ENCODE measurements around the gene C2CD4C.
"Not testable (repeated sequence)": the region's sequence is repeated elsewhere in the genome, so short reads cannot be mapped to it uniquely, and the experiment has no call there.

The C2CD4C gene

DNA sequence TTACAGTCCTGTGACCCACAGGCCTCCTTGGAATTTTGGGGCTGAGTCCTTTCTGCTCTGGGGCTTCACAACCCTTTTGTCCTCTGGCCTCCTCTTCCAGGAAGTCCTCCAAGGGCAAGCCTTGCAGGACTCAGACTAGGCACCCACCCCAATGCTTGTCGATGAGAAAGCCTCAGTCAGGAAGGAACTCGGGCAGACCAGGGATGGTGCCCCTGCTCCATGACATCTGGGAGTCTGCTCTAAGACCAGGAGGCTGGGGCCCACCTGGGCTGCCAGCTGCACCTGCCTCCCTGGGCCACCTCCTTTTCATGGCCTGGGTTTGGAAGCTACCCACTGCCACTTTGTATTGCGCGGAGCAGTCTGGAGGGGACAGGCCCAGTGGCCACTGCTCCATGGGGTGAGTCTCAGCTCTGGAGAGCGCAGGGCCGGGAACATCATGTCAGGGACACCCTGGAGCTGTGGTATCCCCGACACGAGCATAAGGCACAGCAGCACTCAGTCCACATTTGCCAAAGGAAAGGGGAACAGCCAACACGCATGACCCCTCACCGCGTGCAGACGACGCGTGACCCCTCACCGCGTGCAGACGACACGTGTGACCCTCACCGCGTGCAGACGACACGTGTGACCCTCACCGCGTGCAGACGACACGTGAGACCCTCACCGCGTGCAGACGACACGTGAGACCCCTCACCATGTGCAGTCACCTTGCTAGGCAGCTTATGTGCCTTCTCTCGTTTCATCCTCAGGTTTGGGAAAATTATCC, 10.8 kb downstream of the C2CD4C start:
- DNase-seq = no peak

DNA sequence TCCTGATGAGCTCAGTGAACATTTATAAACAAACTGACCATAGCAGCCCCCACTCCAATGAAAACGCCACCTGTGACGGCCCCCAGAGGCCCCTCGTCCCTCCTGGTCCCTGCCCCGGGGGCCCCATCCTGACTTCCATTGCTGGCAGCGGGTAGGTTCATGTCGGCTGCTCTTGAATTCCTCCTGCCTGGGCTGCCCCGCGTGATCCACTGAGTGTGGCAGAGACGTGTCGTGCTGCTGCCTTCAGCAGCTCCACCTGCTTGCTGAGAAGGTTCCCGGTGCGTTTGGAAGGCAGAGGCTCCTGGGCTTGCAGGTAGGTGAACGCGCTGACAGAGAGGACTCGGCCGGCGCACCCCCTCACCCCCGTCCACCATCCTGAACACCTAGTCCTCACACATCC, 11.6 kb downstream of the C2CD4C start:
- no peak for DNase-seq

DNA sequence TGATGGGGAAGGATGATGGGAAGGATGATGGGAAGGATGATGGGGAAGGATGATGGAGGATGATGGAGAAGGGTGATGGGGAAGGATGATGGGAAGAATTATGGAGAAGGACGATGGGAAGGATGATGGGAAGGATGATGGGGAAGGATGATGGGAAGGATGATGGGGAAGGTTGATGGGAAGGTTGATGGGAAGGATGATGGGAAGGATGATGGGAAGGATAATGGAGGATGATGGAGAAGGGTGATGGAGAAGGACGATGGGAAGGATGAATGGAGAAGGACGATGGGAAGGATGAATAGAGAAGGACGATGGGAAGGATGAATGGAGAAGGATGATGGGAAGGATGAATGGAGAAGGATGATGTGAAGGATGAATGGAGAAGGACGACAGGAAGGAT, 13.5 kb downstream of the C2CD4C start:
- no peak for DNase-seq

DNA sequence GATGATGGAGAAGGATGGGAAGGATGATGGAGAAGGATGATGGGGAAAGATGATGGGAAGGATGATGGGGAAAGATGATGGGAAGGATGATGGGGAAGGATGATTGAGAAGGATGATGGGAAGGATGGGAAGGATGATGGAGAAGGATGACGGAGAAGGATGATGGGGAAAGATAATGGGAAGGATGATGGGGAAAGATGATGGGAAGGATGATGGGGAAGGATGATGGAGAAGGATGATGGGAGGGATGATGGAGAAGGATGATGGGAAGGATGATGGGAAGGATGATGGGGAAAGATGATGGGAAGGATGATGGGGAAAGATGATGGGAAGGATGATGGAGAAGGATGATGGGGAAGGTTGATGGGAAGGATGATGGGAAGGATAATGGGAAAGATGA, 14.1 kb downstream of the C2CD4C start:
- DNase-seq = not testable (repeated sequence)

DNA sequence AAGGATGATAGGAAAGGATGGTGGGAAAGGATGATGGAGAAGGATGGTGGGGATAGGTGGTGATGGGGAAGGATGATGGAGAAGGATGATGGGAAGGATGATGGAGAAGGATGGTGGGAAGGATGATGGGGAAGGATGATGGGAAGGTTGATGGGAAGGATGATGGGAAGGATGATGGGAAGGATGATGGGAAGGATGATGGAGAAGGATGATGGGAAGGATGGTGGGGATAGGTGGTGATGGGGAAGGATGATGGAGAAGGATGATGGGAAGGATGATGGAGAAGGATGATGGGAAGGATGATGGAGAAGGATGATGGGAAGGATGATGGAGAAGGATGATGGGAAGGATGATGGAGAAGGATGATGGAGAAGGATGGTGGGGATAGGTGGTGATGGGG, 15.4 kb downstream of the C2CD4C start:
- not testable (repeated sequence) for DNase-seq

DNA sequence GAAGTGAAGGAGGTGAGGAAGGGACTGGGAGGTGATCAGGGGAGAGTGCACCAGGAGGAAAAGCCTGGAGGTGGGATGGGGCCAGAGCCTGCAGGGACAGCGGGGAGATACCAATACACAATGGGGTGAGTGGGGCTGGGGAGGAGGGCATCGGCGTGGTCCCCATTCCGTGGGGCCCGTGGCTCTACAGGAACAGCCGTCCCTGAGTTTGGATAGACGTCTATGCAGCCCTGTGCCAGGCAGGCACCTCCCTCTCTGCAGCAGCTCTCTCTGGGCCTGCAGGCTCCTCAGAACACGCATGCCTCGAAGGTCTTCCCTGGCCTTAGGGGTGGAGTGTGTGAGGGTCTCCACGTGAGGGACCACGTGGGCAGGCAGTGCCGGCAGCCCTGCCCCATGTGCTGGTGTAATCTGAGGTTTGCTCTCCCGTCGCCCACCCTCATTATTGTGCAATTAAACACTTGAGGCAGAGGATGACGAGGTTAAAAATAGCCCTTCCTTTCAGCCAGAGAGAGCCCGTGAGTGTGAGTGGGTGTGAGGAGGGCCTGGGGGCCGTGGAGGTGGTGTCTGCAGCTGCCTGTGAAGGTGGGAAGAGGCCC, 16.5 kb downstream of the C2CD4C start:
- DNase-seq = no peak

DNA sequence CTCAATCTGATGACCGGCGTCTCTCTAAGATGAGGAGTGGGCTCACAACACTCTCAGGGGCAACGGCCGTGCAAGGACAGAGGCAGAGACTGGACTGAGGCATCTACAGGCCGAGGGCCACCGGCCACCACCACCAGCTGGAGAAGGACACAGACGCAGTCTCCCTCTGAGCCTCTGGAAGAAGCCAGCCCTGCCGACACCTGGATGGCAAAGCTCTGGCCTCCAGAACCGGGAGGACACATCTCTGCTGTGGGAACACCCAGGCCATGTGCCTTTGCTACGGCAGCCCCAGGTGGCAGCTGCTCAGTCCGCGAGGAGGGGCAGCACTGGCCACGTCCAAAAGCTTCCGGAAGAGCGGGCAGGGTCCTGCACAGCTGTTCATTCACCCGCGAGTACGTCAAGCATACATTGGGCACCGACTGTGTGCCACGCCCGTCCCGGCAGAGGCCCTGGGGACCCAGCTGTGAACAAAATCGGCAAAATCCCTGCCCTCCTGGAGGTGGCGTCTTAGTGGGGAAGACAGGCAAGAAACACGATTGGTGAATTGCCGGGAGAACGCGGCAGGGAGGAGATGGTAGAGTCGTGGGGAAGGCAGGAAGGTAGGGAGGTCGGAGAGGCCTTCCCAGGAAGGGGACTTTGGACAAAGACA, 17.1 kb downstream of the C2CD4C start:
- no peak for DNase-seq

DNA sequence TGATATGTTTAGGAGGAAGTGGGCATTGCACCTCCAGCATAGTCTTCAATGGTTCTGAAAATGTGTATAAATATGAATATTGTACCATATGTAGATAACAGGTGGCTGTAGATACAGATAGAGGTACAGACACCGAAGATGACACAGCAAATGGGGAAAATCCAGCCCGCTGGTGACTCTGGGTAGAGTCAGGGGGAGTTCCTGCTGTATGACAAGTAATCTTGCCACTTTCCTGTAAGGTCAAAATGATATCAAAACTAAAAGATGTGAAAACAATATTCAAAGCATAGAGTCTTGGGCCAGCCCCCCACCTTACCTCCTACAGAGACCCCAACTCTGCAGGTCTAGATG, 17.8 kb downstream of the C2CD4C start:
- no peak for DNase-seq

DNA sequence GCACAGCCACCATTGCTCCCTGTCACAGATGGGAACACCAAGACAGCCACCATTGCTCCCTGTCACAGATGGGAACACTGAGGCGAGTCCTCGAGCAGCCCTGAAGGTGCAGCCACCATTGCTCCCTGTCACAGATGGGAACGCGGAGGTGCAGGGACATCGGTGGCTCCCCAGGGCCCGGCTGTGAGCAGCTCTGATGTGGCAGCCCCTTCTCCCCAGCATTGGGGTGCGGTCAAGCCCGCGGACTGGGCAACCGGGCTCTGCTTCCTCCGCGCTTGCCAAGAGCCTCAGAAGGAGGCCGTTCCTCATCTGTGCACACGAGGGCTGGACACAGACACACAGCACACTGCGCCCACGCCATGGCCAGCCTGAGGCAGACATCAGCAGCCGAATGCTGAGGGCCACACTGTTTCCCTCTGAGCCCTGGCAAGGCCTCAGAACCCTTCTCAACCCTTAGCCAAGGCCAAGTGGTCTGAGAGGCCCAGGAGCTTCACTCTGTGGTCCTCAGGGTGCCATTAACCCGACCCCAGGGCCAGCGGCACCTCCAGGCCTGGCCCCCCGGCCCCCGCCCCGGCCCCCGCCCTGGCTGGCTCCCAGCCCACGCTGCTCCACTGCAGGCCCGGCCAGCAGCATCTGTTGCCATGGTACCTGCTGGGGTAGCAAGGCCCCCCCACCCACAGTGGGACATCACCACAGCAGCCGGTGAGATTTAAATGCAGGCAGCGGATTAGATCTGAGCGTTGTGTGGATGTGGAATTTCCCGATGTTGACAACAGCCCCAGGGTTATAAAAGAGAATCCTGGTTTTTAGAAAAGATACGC, 18.4 kb downstream of the C2CD4C start:
- no peak for DNase-seq

DNA sequence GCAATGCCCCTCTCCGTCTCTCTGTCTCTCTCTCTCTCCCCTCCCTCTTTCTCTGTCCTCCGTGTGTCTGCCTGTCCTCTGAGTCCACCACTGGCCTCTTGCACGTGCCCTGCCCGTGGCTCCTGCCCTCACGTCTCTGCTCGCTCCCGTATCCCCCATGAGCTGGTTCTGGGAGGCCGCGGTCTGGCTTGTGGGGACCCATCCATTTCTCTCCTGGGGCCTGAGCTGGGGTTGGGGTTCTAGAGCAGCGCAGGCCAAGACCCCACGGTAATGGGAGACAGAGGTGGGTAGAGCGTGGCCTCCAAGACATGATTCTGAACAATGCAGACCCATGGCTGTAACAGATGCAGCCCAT, 19.0 kb downstream of the C2CD4C start:
- no peak for DNase-seq

DNA sequence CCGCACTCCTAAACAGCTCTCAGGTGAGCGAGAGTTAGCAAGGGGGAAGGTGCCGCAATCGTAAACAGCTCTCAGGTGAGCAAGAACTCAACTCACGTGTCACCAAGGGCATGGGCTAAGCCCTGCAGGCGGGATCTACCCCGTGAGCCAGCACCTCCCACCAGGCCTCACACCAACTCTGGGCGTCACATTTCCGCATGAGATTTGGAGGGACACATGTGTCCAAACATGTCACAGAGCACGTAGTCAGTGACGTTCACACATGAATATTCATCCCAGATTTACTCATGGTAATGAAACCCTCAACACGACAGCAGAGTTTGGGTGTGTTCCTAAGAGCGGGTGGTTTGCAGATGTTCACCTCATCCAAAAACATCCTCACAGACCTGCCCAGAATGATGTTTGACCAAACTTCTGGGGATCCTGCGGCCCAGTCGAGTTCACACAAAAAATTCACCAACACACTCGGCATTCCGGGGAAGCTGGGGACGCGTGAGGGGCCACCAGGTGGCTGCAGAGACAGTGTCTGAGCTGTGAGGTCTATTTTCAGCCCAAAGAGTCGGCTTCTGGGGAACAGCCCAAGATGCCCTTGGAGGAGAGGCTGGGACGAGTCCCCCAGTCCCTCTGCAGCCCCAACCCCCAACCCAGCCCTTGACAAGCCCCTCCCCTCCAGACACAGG, 19.6 kb downstream of the C2CD4C start:
- DNase-seq = no peak

DNA sequence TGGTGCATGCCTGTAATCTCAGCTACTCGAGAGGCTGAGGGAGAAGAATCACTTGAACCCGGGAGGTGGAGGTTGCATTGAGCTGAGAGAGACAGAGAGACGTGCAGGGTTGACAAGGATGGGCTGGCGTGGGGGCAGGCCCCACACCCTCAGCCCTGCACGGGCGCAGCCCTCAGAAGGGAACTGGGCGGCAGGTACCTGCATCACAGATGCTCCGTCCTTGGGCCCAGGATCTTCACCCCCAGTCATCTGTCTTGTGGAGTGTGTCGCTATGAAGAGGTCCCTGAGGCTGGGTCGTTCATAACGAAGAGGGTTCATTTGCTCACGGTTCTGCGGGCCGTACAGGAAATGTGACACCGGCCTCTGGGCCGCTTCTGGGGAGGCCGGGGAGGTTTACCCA, 20.3 kb downstream of the C2CD4C start:
- DNase-seq = no peak

DNA sequence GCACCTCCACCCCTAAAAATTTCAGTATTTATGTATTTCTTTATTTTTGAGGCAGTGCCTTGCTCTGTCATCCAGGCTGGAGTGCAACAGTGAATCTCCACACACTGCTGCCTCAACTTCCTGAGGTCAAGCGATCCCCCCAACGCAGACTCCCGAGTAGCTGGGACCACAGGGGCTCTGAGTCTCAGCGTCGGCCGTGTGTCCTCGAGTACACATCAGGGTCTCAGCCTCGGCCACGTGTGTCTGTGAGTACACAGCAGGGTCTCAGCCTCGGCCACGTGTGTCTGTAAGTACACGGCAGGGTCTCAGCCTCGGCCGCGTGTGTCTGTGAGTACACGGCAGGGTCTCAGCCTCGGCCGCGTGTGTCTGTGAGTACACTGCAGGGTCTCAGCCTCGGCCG, 21.2 kb downstream of the C2CD4C start:
- no peak for DNase-seq

DNA sequence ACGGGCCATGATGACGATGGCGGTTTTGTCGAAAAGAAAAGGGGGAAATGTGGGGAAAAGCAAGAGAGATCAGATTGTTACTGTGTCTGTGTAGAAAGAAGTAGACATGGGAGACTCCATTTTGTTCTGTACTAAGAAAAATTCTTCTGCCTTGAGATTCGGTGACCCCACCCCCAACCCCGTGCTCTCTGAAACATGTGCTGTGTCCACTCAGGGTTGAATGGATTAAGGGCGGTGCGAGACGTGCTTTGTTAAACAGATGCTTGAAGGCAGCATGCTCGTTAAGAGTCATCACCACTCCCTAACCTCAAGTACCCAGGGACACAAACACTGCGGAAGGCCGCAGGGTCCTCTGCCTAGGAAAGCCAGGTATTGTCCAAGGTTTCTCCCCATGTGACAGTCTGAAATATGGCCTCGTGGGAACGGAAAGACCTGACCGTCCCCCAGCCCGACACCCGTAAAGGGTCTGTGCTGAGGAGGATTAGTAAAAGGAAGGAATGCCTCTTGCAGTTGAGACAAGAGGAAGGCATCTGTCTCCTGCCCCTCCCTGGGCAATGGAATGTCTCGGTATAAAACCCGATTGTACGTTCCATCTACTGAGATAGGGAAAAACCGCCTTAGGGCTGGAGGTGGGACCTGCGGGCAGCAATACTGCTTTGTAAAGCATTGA, 22.2 kb downstream of the C2CD4C start:
- not testable (repeated sequence) for DNase-seq

DNA sequence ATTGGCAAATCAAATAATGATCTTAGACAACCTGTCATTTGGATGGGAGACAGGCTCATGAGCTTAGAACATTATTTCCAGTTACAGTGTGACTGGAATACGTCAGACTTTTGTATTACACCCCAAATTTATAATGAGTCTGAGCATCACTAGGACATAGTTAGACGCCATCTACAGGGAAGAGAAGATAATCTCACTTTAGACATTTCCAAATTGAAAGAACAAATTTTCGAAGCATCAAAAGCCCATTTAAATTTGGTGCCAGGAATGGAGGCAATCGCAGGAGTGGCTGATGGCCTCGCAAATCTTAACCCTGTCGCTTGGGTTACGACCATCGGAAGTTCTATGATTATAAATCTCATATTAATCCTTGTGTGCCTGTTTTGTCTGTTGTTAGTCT, 22.8 kb downstream of the C2CD4C start:
- DNase-seq = not testable (repeated sequence)

DNA sequence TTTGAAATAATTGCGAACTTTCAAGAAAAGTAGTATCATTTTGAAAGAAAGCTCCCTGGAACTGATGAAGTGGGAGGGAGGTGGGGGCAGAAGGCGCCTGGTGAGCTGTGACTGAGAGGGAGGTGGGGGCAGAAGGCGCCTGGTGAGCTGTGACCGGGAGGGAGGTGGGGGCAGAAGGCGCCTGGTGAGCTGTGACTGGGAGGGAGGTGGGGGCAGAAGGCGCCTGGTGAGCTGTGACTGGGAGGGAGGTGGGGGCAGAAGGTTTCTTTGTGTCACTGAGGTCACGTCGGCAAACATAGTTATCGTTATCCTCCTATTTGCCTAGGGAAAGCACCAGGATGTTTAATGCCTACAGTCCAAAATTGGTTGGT, 24.2 kb downstream of the C2CD4C start:
- DNase-seq = no peak

DNA sequence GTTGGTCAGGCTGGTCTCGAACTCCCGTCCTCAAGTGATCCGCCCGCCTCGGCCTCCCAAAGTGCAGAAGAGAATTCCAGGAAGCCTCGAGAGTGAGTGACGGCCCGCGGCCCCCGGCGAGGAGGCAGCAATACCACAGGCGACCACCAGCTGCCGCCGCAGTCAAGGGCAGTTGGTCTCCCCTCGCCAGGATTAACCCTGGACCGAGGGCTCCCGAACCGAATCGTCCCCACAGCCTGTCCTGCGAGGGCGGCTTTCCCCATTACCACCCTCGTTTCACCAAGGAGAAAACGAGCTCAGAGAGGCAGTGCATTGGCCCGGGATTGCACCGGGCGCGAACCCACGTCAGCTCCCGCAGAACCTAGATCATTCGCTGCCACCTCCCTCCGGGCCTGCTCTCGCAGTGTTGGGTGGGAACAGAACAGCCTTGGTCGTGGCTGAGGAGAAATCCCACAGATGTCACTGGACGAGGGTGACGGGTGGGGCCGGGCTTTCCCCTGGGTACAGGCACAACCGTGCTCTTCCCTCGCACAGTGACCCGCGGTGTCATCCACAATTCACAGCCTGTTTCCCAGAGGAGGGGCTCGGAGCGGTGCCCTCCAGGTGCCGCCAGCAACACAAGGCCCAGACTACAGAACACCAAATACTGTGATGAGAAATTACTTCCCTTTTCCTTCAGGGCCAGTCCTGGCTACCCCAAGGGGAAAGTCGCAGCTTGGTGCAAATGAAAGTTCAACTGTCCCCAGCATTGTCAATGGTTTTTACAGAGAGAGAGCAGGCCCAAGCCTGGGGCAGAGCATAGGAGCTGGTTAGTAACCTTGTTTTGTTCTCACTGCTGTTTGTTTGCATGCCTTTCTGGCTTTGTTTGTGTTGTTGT, 24.8 kb downstream of the C2CD4C start:
- DNase-seq = no peak

DNA sequence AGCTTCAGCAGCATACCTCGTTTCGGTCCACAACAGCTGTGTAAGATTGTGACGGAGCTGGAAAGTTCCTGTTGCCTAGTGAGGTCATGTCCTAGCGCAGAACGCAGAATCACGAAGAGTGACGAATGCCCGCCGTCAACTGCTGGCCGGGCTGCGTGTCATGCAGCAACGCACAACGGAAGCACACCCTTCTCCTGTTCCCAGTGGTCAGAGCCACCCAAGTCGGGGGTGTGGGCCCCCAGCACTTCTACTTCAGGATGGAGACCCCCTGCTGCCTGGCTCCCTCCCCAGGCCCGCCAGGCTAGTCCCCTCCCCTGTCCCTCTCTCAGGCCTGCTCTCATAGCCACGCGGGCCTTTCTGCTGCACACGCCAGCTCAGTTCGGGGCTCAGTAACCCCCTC, 25.9 kb downstream of the C2CD4C start:
- no peak for DNase-seq

DNA sequence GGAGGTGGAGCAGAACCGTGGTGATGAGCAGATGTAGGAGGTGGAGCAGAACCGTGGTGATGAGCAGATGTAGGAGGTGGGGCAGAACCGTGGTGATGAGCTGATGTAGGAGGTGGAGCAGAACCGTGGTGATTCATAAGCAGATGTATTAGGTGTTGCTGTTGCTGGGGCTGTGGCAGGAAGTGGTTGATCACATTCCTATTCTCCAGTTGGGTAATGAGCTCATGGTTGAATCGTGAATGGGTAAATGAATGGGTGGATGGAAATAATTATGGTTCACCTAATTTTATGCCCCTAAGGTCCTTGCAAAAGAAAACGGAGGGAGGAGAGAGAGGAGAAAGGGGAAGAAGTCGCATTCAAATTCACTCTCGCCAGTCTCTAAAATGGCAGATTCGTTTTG, 26.4 kb downstream of the C2CD4C start:
- DNase-seq = peak; percentile 20

DNA sequence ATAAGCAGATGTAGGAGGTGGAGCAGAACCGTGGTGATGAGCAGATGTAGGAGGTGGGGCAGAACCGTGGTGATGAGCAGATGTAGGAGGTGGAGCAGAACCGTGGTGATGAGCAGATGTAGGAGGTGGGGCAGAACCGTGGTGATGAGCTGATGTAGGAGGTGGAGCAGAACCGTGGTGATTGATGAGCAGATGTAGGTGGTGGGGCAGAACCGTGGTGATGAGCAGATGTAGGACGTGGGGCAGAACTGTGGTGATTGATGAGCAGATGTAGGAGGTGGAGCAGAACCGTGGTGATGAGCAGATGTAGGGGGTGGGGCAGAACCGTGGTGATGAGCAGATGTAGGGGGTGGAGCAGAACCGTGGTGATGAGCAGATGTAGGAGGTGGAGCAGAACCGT, 27.0 kb downstream of the C2CD4C start:
- DNase-seq = not testable (repeated sequence)

DNA sequence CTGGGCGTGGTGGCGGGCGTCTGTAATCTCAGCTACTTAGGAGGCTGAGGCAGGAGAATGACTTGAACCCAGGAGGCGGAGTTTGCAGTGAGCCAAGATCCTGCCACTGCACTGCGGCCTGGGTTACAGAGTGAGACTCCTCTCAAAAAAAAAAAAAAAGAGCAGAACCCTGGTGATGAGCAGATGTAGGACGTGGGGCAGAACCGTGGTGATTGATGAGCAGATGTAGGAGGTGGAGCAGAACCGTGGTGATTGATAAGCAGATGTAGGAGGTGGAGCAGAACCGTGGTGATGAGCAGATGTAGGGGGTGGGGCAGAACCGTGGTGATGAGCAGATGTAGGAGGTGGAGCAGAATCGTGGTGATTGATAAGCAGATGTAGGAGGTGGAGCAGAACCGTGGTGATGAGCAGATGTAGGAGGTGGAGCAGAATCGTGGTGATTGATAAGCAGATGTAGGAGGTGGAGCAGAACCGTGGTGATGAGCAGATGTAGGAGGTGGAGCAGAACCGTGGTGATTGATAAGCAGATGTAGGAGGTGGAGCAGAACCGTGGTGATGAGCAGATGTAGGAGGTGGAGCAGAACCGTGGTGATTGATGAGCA, 28.2 kb downstream of the C2CD4C start:
- not testable (repeated sequence) for DNase-seq

All from activated T-cell treated with anti-CD3 and anti-CD28 coated beads for 4 hours (primary cell).